Small intestine (tissue), 7 donors: ENCODE measurements around the gene VRK3. TPM values are rescaled to one million over a fixed set of nuclear protein-coding genes. Genes with fewer than 3 reads are reported as not detected.
"Not testable (repeated sequence)": the region's sequence is repeated elsewhere in the genome, so short reads cannot be mapped to it uniquely, and the experiment has no call there.

ENCODE experiments used
- DNase-seq, 2 donors: peaks; one replicate each; pipeline versions ENCODE4 v3.0.0 to v3.0.0-alpha.2; 2013
- FAIRE-seq: peaks from 2 replicates; lab custom pipeline; 2012; peaks lifted over from hg19 to GRCh38; lab: Jason Lieb, UNC
- H3K27ac ChIP-seq, 3 donors: one replicate each; pipeline ENCODE4 v1.5.1; 2013; ENCODE audit warnings: low read length in 2 of 3, mild to moderate bottlenecking in 2 of 3, control low read depth in 1 of 3, inconsistent platforms in 1 of 3, low read depth in 1 of 3, moderate library complexity in 1 of 3
- H3K27me3 ChIP-seq, 3 donors: one replicate each; pipeline ENCODE4 v1.6.1; 2013; ENCODE audit warnings: low read length in 3 of 3, inconsistent platforms in 1 of 3; ENCODE audit not compliant: control insufficient read depth in 3 of 3, insufficient read depth in 3 of 3
- H3K36me3 ChIP-seq, 3 donors: one replicate each; pipeline ENCODE4 v1.6.1; 2013; ENCODE audit warnings: low read length in 3 of 3, inconsistent platforms in 1 of 3, low read depth in 1 of 3, mild to moderate bottlenecking in 1 of 3, moderate library complexity in 1 of 3; ENCODE audit not compliant: control insufficient read depth in 3 of 3, insufficient read depth in 2 of 3
- H3K4me1 ChIP-seq, 3 donors: one replicate each; pipeline ENCODE4 v1.6.1; 2013; ENCODE audit warnings: low read length in 2 of 3, inconsistent platforms in 1 of 3, low read depth in 1 of 3, mild to moderate bottlenecking in 1 of 3, moderate library complexity in 1 of 3; ENCODE audit not compliant: control insufficient read depth in 3 of 3, insufficient read depth in 2 of 3
- H3K4me3 ChIP-seq, 3 donors: one replicate each; pipeline ENCODE4 v1.5.1; 2013; ENCODE audit warnings: low read length in 3 of 3, control low read depth in 1 of 3, inconsistent platforms in 1 of 3, low read depth in 1 of 3, mild to moderate bottlenecking in 1 of 3, moderate library complexity in 1 of 3
- H3K9me3 ChIP-seq, 2 donors: one replicate each; pipeline ENCODE4 v1.6.1; 2013; ENCODE audit warnings: low read depth in 1 of 2, low read length in 1 of 2; ENCODE audit not compliant: control insufficient read depth in 2 of 2, insufficient read depth in 1 of 2
- WGBS, 3 donors: extraction: QIAGEN DNeasy Blood & Tissue Kit; methylation state at CpG; one replicate each; pipeline ENCODE4 v1.1.7; 2013; 5-methylcytosine and 5-hydroxymethylcytosine counted together
- polyA plus RNA-seq, 4 donors: library from polyadenylated mRNA; stranded (reverse) in 3 of 4; unstranded in 1 of 4; fragments of 200-250 nt in 3 of 4; fragments of 120-200 nt in 1 of 4; gene quantifications; one replicate each; pipeline versions ENCODE4 v1.2.1 to v1.2.3, GENCODE V29; 2013
- donor health status: healthy with polysubstance abuse.
- donor health status: control.
- donor health status: control.
- donor health status: Bipolar disorder and iron deficiency.
- donor health status: healthy.

The VRK3 gene
- polyA plus RNA-seq, 4 donors, result 39.8 to 63.3 (median 48.9) TPM

- 75 to 76% (median 76%) methylated on average over 4 of the region's 4 CpGs for WGBS, 3 donors
- DNase-seq, result no peak
- Histone ChIP-seq H3K4me3 (no peak overlapping the region), H3K27ac (no peak overlapping the region), H3K4me1 (peaks cover 0 to 3% (median 0%) of the 10 kb centered on the region in 3 donors), H3K36me3 (no peaks in the 10 kb centered on the region), H3K9me3 (peaks cover 1 to 6% of the 10 kb centered on the region in 2 donors), H3K27me3 (peaks cover 0 to 4% (median 0%) of the 10 kb centered on the region in 3 donors)
- FAIRE-seq, result no peak
Measured at GRCh38 chr19:50053119-50053518, 27.9 kb upstream of the VRK3 start.

DNA sequence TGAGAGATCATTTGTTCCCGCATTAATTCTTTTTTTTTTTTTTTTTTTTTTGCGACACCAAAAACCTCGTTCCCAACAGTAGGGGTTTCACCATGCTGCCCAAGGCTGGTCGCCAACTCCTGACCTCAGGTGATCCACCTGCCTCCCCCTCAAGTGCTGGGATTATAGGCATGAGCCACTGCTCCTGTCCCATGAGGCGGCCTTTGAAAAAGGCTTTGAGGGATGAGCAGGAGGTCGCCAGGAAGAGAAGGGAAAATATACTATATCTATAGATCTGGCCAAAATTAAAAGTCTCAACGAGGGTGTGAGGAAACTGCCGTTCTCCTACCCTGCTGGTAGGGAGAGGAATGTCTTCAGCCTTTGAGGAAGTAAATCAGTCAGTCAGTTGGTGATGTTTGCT is 26.8 kb upstream of the VRK3 start:
- H3K4me3 ChIP-seq, result no peak overlapping the region
- peaks cover 0 to 3% (median 0%) of the 10 kb centered on the region in 3 donors for H3K4me1 ChIP-seq
- FAIRE-seq (no peak), DNase-seq (no peak)
- no peak overlapping the region for H3K27ac ChIP-seq
- H3K36me3 ChIP-seq, result peaks cover 0 to 2% (median 0%) of the 10 kb centered on the region in 3 donors
- peaks cover 0 to 4% (median 0%) of the 10 kb centered on the region in 3 donors for H3K27me3 ChIP-seq
- H3K9me3 ChIP-seq, result peaks cover 0 to 11% of the 10 kb centered on the region in 2 donors
- WGBS, 3 donors, result 65 to 79% (median 76%) methylated on average over 7 to 8 of the region's 8 CpGs

GRCh38 chr19:50051228-50051895 is 26.2 kb upstream of the VRK3 start:
- WGBS, 3 donors, result 44 to 59% (median 57%) methylated on average over 16 of the region's 16 CpGs
- H3K27ac ChIP-seq, H3K36me3 ChIP-seq, FAIRE-seq, DNase-seq, H3K4me1 ChIP-seq, H3K27me3 ChIP-seq: not testable (repeated sequence)
- Histone ChIP-seq H3K9me3 (peaks cover 0 to 17% of the 10 kb centered on the region in 2 donors), H3K4me3 (peak overlapping the region in 1 of 3 donors; percentile 32)

DNA sequence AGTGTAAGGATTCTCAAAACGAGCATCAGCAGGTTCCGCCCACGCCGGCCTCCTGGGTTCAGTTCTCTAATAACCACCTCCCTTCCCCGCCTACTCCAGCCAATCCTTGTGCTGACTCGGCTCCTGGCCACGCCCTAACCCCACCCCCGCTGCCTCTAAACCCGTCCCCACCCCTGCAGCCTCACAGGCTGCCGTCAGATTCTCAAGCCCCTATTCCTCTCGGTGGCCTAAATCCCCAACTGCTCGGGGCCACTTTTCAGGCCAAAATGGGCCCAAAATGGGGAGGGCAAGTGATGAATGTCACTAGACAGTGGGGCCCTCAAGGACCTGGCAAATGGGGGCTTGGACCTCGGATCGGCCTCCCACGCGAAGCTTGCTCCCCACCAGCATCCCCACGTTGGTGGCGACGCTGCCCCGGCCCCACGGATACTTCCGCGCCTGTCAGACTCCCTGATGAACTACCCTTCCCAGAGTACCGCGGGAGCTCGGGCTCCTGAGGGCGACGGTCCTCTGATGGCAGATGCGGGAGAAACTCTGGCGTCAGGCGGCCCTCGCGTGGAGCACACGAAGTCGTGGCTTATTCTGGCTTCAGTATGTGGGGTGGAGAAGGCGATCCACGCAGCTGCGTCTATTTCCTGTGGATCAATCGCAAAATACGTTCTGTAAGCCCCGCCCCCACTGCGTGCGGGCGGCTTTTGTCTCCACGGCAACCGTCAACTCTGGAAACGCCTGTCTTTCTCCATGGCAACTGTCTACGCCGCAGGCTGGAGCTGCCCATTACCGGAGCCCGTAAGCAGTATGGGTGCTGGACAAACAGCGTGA is 25.4 kb upstream of the VRK3 start:
- H3K27ac ChIP-seq, result peak overlapping the region in 2 of 3 donors; percentile 50 to 78
- 1 to 8% (median 5%) methylated on average over 52 of the region's 52 CpGs for WGBS, 3 donors
- H3K9me3 ChIP-seq, result peaks cover 1 to 25% of the 10 kb centered on the region in 2 donors
- FAIRE-seq (no peak), DNase-seq (peak; percentile 43 to 89)
- H3K27me3 ChIP-seq, result peaks cover 0 to 4% (median 0%) of the 10 kb centered on the region in 3 donors
- peaks cover 2 to 15% (median 8%) of the 10 kb centered on the region in 3 donors for H3K36me3 ChIP-seq
- peaks cover 0 to 3% (median 0%) of the 10 kb centered on the region in 3 donors for H3K4me1 ChIP-seq
- peak overlapping the region; percentile 30 to 46 (median 32) for H3K4me3 ChIP-seq

DNA sequence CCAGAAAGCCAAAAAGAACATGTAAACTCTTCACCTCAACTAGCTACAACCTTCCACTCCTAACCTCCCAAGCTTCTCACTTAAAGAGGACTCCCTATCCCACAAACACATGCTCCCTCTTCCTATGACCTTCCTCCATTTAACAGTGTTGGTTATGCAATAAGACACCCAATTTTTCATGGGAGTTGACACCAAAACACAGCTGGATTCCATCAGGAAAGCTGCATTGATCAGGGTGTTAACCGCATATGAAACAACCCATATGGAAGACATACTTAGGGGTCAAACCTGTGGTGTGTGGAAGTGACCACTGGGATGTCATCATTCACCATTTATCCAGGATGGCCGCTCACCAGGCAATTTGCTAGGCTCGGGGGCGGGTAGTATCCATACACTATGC is 22.5 kb upstream of the VRK3 start:
- peaks cover 4 to 53% of the 10 kb centered on the region in 2 donors for H3K9me3 ChIP-seq
- FAIRE-seq, result no peak

GRCh38 chr19:50046649-50047503 is 21.7 kb upstream of the VRK3 start:
- FAIRE-seq, result no peak
- 76 to 93% (median 89%) methylated on average over 14 of the region's 14 CpGs for WGBS, 3 donors
- peaks cover 0 to 4% (median 0%) of the 10 kb centered on the region in 3 donors for H3K27me3 ChIP-seq
- peaks cover 0 to 3% (median 0%) of the 10 kb centered on the region in 3 donors for H3K4me1 ChIP-seq
- H3K4me3 ChIP-seq, result no peak overlapping the region
- peaks cover 4 to 61% of the 10 kb centered on the region in 2 donors for H3K9me3 ChIP-seq
- DNase-seq, result peak; percentile 6 to 33
- no peak overlapping the region for H3K27ac ChIP-seq
- peaks cover 24 to 40% (median 36%) of the 10 kb centered on the region in 3 donors for H3K36me3 ChIP-seq

More for the DNA sequence above, 22.5 kb upstream of the VRK3 start:
- no peak overlapping the region for H3K4me3 ChIP-seq
- H3K27ac ChIP-seq, result no peak overlapping the region
- H3K27me3 ChIP-seq, result peaks cover 0 to 4% (median 0%) of the 10 kb centered on the region in 3 donors
- H3K4me1 ChIP-seq, result peaks cover 0 to 3% (median 0%) of the 10 kb centered on the region in 3 donors
- peaks cover 21 to 32% (median 28%) of the 10 kb centered on the region in 3 donors for H3K36me3 ChIP-seq
- WGBS, 3 donors, result 94 to 97% (median 97%) methylated on average over 4 of the region's 4 CpGs
- DNase-seq, result no peak

DNA sequence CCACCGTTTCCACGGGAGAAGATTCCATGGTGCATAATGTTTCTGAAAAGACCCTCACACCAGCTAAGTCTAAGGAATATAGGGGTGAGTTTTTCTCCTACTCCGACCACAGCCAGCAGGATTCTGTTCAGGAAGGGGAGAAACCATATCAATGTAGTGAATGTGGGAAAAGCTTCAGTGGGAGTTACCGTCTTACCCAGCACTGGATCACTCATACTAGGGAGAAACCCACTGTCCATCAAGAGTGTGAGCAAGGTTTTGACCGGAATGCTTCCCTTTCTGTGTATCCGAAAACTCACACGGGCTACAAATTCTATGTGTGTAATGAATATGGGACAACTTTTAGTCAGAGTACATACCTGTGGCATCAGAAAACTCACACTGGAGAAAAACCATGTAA is 19.8 kb upstream of the VRK3 start:
- H3K9me3 ChIP-seq, result peaks cover 4 to 67% of the 10 kb centered on the region in 2 donors
- no peak overlapping the region for H3K4me3 ChIP-seq
- DNase-seq (no peak), FAIRE-seq (no peak)
- H3K36me3 ChIP-seq, result peaks cover 25 to 60% (median 44%) of the 10 kb centered on the region in 3 donors
- 98 to 99% (median 98%) methylated on average over 7 of the region's 7 CpGs for WGBS, 3 donors
- no peaks in the 10 kb centered on the region for H3K27me3 ChIP-seq
- no peaks in the 10 kb centered on the region for H3K4me1 ChIP-seq
- no peak overlapping the region for H3K27ac ChIP-seq
